Neural cell (in vitro differentiated cells): ENCODE data around the gene P2RY14. TPM values are rescaled to one million over a fixed set of nuclear protein-coding genes. Genes with fewer than 3 reads are reported as not detected.
"Not testable (repeated sequence)": the region's sequence is repeated elsewhere in the genome, so short reads cannot be mapped to it uniquely, and the experiment has no call there.

Experiments
- H2AFZ ChIP-seq: fragments of 200-600, 300-800 bp; sonication (generic), shearing (Covaris generic); 2 replicates; pipeline ENCODE4 v1.6.0; 2014; ENCODE audit warnings: low read depth, mild to moderate bottlenecking, antibody characterized with exemption, low read length, moderate library complexity
- H3F3A ChIP-seq: fragments of 200-600 bp; shearing (Covaris generic); 2 replicates; pipeline ENCODE4 v1.6.1; 2016; ENCODE audit warnings: mild to moderate bottlenecking, moderate library complexity, mixed read lengths, antibody characterized with exemption, low read length; ENCODE audit not compliant: insufficient read depth, poor library complexity, severe bottlenecking
- H3K27ac ChIP-seq: fragments of 200-600, 300-800 bp; sonication (generic), shearing (Covaris generic); 2 replicates; pipeline ENCODE4 v1.5.1; 2014; ENCODE audit warnings: mild to moderate bottlenecking, low read length, moderate library complexity
- H3K27me3 ChIP-seq: fragments of 300-800, 200-600 bp; sonication (generic), shearing (Covaris generic); 2 replicates; pipeline ENCODE4 v1.6.0; 2014; ENCODE audit warnings: mild to moderate bottlenecking, low read depth, low read length, moderate library complexity; ENCODE audit not compliant: insufficient read depth
- H3K36me3 ChIP-seq: fragments of 300-800, 200-600 bp; sonication (generic), shearing (Covaris generic); 2 replicates; pipeline ENCODE4 v1.5.1; 2014; ENCODE audit warnings: mild to moderate bottlenecking, antibody characterized with exemption, low read length, moderate library complexity; ENCODE audit not compliant: insufficient read depth
- H3K4me2 ChIP-seq: fragments of 300-800, 200-600 bp; sonication (generic), shearing (Covaris generic); 2 replicates; pipeline ENCODE4 v1.6.0; 2014; ENCODE audit warnings: mild to moderate bottlenecking, low read length
- H3K4me3 ChIP-seq: fragments of 300-800, 200-600 bp; sonication (generic), shearing (Covaris generic); 2 replicates; pipeline ENCODE4 v1.5.1; 2014; ENCODE audit warnings: mild to moderate bottlenecking, low read length, moderate library complexity
- H3K79me2 ChIP-seq: fragments of 200-600 bp; shearing (Covaris generic); replicated peaks from 2 replicates; pipeline ENCODE4 v1.6.0; 2014; ENCODE audit warnings: mild to moderate bottlenecking, low read length, moderate library complexity; ENCODE audit not compliant: insufficient read depth
- H3K9ac ChIP-seq: fragments of 300-800, 200-600 bp; sonication (generic), shearing (Covaris generic); 2 replicates; pipeline ENCODE4 v1.6.1; 2016; ENCODE audit warnings: mild to moderate bottlenecking, low read length, mixed read lengths
- H3K9me2 ChIP-seq: fragments of 200-600 bp; shearing (Covaris generic); 2 replicates; pipeline ENCODE4 v1.6.1; 2016; ENCODE audit warnings: mild to moderate bottlenecking, low read length, mixed read lengths; ENCODE audit not compliant: insufficient read depth
- H3K9me3 ChIP-seq: fragments of 200-600, 300-800 bp; sonication (generic), shearing (Covaris generic); 2 replicates; pipeline ENCODE4 v1.6.1; 2016; ENCODE audit warnings: mild to moderate bottlenecking, mixed run types, low read length, moderate library complexity, mixed read lengths
- H4K20me1 ChIP-seq: fragments of 200-600 bp; shearing (Covaris generic); 2 replicates; pipeline ENCODE4 v1.6.1; 2016; ENCODE audit warnings: mild to moderate bottlenecking, mixed run types; ENCODE audit not compliant: insufficient read depth
- CTCF ChIP-seq: fragments of 450-650 bp; IDR thresholded peaks from 2 replicates; pipeline ENCODE4 v1.5.1; 2014; ENCODE audit warnings: antibody characterized with exemption, mild to moderate bottlenecking, moderate library complexity; ENCODE audit not compliant: poor library complexity, severe bottlenecking
- EP300 ChIP-seq: fragments of 450-650 bp; conservative IDR thresholded peaks from 2 replicates; pipeline ENCODE4 v1.6.1; 2014; ENCODE audit warnings: antibody characterized with exemption, mild to moderate bottlenecking, moderate library complexity; ENCODE audit not compliant: poor library complexity, severe bottlenecking
- EZH2 ChIP-seq: fragments of 200-600, 300-800 bp; shearing (Covaris generic), sonication (generic); IDR thresholded peaks from 2 replicates; pipeline ENCODE4 v1.6.1; 2014; ENCODE audit warnings: antibody characterized with exemption, low read length, borderline replicate concordance, mild to moderate bottlenecking; ENCODE audit not compliant: insufficient read depth, poor library complexity, severe bottlenecking
- MXI1 ChIP-seq: fragments of 450-650 bp; conservative IDR thresholded peaks from 2 replicates; pipeline ENCODE4 v1.6.1; 2014; ENCODE audit warnings: antibody characterized with exemption, mild to moderate bottlenecking; ENCODE audit not compliant: poor library complexity, severe bottlenecking
- POLR2AphosphoS5 ChIP-seq: IDR thresholded peaks from 2 replicates; pipeline ENCODE4 v1.6.1; 2012
- REST ChIP-seq: IDR thresholded peaks from 2 replicates; pipeline ENCODE4 v1.6.1; 2012; ENCODE audit warnings: borderline replicate concordance
- SMC3 ChIP-seq: fragments of 450-650 bp; conservative IDR thresholded peaks from 2 replicates; pipeline ENCODE4 v1.6.1; 2014; ENCODE audit warnings: antibody characterized with exemption, mild to moderate bottlenecking, moderate library complexity; ENCODE audit not compliant: poor library complexity
- TAF1 ChIP-seq: IDR thresholded peaks from 2 replicates; pipeline ENCODE4 v1.6.1; 2012; ENCODE audit warnings: low read depth
- polyA plus RNA-seq: library from polyadenylated mRNA; depleted of rRNA; stranded (reverse); fragments of >200 nt; gene quantifications from 2 replicates; pipeline ENCODE4 v1.2.3, GENCODE V29; 2014

Gene P2RY14
- polyA plus RNA-seq, 1 donor from 2014 or later = not detected

- no peak overlapping the region for H3K4me2 ChIP-seq
- H3K9me2 ChIP-seq = no peaks in the 10 kb centered on the region
- H3K4me3 ChIP-seq = no peak overlapping the region
- no peak overlapping the region for H3K9ac ChIP-seq
- H3K9me3 ChIP-seq = no peaks in the 10 kb centered on the region
- peaks cover 6% of the 10 kb centered on the region for H3K36me3 ChIP-seq
- H4K20me1 ChIP-seq = no peaks in the 10 kb centered on the region
- H3K27me3 ChIP-seq = no peaks in the 10 kb centered on the region
- TF ChIP-seq POLR2AphosphoS5 = no peak
- no peak for TF ChIP-seq SMC3
- TF ChIP-seq EZH2 = no peak
- TF ChIP-seq MXI1 = no peak
- TF ChIP-seq TAF1 = no peak
- no peak for TF ChIP-seq CTCF
- no peak for TF ChIP-seq EP300
- TF ChIP-seq REST = no peak
- no peak overlapping the region for H3K27ac ChIP-seq
- no peak overlapping the region for H2AFZ ChIP-seq
- no peaks in the 10 kb centered on the region for H3F3A ChIP-seq
- no peaks in the 10 kb centered on the region for H3K79me2 ChIP-seq
These were observed 104.0 kb downstream of the P2RY14 start for GRCh38 chr3:151174351-151174750.

DNA sequence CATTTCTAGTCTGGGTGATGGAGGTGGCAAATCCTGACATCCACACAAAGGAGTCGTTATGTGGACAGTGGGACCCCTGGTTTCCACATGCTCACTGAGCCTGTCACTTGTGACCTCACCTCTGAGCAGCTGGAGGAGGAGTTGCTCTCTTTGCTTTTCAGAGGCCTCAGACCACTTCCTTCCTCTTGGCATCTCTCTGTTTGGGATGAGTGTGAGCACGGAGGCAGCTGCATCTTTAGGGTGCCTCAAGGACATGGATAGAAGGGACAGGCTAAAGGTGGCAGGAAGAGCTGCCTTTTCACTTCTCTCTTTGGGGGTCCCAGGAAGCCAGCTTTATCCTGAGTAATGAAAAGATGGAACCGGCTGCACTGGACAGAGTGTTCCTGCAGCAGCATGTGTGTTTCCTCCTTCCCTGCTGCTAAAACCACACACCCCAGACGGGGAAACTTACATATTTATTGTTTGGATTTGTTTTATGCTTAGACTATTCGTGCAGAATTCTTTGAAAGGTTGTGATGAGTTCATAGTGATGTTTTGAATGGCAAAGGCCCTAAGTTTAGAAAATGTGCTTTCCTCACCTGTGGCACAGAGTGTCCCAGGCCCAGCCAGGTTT is 107.1 kb downstream of the P2RY14 start:
- Histone ChIP-seq H3K36me3 (peaks cover 9% of the 10 kb centered on the region), H3F3A (no peaks in the 10 kb centered on the region), H2AFZ (no peak overlapping the region), H3K27me3 (no peaks in the 10 kb centered on the region), H3K4me2 (no peak overlapping the region), H3K9me2 (no peaks in the 10 kb centered on the region), H3K9ac (no peak overlapping the region), H3K27ac (no peak overlapping the region), H3K4me3 (no peak overlapping the region), H3K79me2 (no peaks in the 10 kb centered on the region), H3K9me3 (no peaks in the 10 kb centered on the region), H4K20me1 (no peaks in the 10 kb centered on the region)
- TF ChIP-seq TAF1 (no peak), EZH2 (no peak), POLR2AphosphoS5 (peak; percentile 14)

DNA sequence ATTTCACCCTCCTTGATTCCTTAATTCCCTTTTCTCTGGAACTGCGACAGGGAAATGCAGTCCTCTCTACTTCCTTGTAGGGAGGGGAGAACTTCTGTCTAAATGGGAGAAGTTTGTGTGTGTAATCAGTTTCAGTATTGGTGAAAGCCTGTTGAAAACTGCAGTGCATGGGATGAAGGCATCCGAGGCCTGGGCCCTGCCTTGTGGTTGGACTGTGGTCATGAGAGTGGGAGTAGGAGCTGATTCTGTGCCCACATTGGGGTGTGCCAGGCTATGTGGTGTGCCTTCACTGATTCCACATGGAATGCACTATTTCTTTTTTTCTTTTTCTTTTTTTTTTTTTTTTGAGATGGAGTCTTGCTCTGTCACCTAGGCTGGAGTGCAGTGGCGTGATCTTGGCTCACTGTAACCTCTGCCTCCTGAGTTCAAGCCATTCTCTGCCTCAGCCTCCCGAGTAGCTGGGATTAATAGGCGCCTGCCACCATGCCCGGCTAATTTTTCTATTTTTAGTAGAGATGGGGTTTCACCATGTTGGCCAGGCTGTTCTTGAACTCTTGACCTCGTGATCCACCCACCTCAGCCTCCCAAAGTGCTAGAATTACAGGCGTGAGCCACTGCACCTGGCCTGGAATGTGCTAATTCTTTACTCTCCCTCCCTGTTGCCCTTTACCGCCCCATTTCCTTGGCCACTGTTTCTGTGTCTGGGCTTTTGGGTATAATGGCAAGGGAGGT is 108.2 kb downstream of the P2RY14 start:
- H3K9ac ChIP-seq, H3K9me3 ChIP-seq, H3K79me2 ChIP-seq, H3K27ac ChIP-seq, H4K20me1 ChIP-seq, H3K27me3 ChIP-seq, H3F3A ChIP-seq, H3K4me3 ChIP-seq, H2AFZ ChIP-seq, H3K4me2 ChIP-seq, H3K9me2 ChIP-seq: not testable (repeated sequence)
- H3K36me3 ChIP-seq = peaks cover 13% of the 10 kb centered on the region
